HG02981 (cell line): ENCODE results near the gene SREBF1.
A peak's percentile ranks its signal among the peaks of the same experiment; 100 is the strongest.

Experiments
- ATAC-seq: cut with Tn5 transposase; IDR thresholded peaks from one replicate; pipeline ENCODE4 v1.9.1; 2021; ENCODE audit warnings: mild to moderate bottlenecking, moderate library complexity; ENCODE audit not compliant: unreplicated experiment

SREBF1 gene

GRCh38 chr17:17836818-17837379 is at the start of gene SREBF1:
Gene SREBF1 (minus strand): TSS chr17:17836986. CDS start chr17:17836817, 169 bp downstream.
- peak; percentile 25 for ATAC-seq

DNA sequence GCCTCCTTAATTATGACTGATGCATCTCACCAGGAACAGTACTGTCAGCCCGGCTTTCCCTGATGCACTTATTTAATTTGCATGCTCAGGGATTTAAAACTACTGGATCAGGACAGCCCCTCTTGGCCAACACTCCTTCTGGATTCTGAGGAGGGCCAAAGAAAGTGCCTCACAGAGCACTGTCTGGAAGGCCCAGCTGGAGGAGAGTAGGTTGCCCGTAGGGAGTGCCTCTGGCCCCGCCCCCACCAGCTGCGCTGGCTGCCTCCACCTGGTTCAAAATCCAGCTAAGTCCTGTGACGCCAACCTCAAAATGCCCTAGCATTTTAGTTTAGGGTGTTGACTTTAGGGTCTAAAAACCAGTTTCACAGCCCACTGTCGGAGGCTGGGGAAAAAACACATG is 49.4 kb upstream of the SREBF1 start:
- ATAC-seq: no peak

GRCh38 chr17:17884391-17885357 is 47.9 kb upstream of the SREBF1 start:
- ATAC-seq: no peak

- no peak for ATAC-seq
These were observed 47.0 kb upstream of the SREBF1 start for GRCh38 chr17:17883801-17884200.

DNA sequence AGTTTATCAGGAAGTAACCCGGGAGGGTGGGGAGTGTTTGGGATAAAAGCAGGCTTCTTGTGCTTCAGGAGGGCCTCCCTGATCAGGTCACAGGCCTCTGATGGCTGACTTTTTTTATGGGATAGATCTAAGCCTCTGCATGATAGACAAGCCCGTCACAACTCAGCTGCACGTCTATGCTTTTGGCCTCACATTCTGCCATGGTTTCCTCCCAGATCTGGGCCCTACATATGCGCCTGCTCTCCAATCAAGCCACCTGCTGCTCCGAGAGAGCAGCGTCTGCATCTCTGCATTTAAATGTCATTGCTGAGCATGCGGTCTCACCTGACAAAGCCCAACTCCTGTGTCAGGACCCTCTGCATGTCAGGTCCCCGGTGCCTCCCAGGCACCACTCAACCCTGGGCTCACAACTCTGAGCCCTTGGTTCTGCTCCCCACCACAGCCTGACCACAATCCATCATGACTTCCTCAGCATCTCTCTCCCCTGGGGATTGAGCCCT is 45.3 kb upstream of the SREBF1 start:
- no peak for ATAC-seq

DNA sequence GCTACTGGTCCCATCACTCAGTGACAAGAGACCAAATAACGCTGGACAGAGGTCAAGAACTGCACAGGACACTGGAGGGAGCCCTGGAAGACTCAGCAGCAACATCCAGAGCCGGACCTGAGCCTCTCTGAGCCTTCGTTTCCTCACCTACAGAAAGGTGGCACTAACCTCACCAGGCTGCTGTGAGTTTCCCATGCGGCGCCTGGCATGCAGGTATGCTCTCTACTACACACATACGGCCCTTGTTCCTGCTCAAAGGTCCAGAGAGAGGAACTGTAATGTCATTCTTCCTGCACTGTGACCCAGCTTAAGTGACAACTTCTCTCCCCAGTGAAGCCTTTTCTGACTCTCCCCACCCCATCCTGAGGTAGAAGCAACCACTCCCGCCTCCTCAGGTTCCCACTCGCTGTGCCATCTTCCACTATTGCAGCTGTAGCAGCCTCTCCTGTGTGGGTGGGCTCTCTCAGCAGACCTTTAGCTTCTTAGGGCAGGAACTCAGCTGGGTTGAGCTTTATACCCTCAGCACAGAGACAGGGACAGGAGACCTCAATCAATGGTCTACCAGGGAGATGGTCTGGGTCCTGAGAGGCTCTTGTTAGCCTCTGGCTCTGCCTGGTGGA is 43.9 kb upstream of the SREBF1 start:
- ATAC-seq: no peak

GRCh38 chr17:17877529-17878358 is 41.0 kb upstream of the SREBF1 start:
- ATAC-seq: no peak

GRCh38 chr17:17876959-17877528 is 40.3 kb upstream of the SREBF1 start:
- no peak for ATAC-seq

- no peak for ATAC-seq
These were observed 37.7 kb upstream of the SREBF1 start for GRCh38 chr17:17874478-17874877.

- no peak for ATAC-seq
These were observed 36.7 kb upstream of the SREBF1 start for GRCh38 chr17:17873450-17873991.

DNA sequence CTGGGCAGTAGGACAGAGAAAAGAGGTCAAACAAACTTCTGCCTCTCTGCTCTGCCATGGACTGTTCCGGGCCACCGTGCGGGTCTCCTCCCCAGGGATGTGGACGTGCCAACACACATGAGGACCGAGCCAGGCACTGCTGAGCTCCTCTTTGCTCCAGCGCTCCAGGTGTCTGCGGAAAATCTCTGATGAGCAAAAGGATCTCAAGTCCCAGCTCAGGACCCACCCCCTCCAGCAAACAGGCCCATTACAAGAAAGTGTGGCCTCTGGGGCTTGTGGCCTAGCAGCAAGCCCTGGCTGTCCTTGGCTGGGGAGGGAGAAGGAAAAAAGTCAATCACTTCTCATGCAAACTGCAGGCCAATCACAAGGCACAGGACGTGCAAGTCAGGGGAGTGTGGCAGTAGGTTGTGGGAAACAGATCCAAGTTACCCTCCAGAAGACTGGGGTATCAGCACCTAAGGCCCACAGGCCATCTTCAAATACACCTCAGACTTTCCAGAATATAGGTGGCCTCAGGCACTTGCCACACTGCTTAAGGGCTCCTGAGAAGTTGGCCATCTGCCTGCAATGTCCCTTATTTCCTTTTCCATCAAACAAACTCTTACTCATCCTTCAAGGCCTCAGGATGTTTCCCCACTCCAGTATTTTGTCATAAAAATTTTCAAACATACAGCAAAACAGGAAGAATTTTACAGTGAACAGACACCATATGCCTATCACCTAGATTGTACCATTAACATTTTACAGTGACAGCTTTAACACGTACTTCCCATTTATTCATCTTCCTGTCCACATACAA is 36.0 kb upstream of the SREBF1 start:
- no peak for ATAC-seq

GRCh38 chr17:17871913-17872312 is 35.1 kb upstream of the SREBF1 start:
- ATAC-seq: no peak

DNA sequence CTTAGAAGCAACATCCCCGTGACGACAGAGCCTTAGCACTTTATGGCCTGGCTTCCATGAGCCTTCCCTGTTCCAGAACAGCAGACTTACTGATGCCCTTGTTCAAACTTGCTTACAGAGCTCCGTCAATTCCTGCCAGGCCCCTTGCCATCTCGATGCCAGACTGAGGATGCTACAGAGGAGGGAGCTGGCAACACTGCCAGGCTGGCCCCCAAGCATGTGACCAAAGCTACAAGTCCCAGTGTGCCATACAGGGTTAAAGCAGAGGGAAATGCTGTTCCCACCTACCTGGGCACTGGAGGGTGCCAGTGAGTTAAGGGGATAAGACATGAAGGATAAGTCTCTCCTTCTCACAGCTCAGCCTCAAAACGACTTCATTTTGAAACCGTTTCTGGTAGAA is 33.5 kb upstream of the SREBF1 start:
- ATAC-seq: no peak

GRCh38 chr17:17868641-17869522 is 32.1 kb upstream of the SREBF1 start:
- ATAC-seq: no peak

DNA sequence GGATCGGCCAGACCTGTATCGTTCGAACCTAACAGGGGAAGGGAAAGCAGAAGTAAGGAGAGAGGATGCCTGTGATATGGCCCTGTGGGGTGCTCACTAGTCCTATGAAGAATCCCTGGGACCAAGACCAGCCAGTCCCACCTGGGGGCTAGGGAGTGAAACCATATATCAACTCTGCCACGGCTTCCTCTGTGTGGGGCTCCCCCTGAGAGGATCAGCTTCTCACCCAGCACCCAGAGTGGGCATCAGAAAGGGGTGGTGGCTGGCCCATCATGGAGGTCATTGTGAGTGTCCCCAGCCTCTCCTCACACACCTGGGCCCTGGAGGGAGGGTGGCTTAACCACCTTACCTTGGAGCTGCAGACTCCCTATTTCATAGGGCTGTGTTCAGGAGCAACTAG is 30.1 kb upstream of the SREBF1 start:
- no peak for ATAC-seq

- no peak for ATAC-seq
These were observed 29.6 kb upstream of the SREBF1 start for GRCh38 chr17:17866425-17866824.

DNA sequence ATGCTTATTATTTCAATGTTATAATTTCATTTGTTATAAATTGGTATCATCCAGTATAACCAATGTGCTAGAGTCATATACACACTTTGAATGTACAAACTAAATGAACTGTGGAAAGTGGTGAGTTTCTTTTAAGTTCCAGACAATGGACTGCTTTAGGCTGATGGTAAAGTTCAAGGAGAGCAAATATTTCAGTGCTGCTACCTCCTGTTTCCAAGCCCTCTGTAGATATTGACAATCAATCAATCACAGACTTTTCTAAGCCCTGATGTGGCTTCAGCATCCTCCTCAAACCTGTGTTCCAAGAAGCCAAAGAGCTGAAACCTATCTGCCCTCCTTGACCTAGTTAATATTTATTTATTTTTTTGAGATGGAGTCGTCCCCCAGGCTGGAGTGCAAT is 28.2 kb upstream of the SREBF1 start:
- no peak for ATAC-seq

- ATAC-seq: no peak
These were observed 24.0 kb upstream of the SREBF1 start for GRCh38 chr17:17860766-17861107.
